H54 (cell line): ENCODE measurements around the gene HNRNPU.
A peak's percentile ranks its signal among the peaks of the same experiment; 100 is the strongest.

Source experiments
- DNase-seq: peaks from one replicate; pipeline ENCODE4 v3.0.0; 2011; ENCODE audit warnings: low spot score, mixed read lengths; ENCODE audit not compliant: insufficient read length
- FAIRE-seq: peaks from 3 replicates; lab custom pipeline; 2011; peaks lifted over from hg19 to GRCh38; lab: Jason Lieb, UNC
- POLR2A ChIP-seq: IDR thresholded peaks from 2 replicates; pipeline ENCODE4 v1.6.1; 2011; ENCODE audit warnings: low read depth, mild to moderate bottlenecking, low read length

The HNRNPU gene

DNA sequence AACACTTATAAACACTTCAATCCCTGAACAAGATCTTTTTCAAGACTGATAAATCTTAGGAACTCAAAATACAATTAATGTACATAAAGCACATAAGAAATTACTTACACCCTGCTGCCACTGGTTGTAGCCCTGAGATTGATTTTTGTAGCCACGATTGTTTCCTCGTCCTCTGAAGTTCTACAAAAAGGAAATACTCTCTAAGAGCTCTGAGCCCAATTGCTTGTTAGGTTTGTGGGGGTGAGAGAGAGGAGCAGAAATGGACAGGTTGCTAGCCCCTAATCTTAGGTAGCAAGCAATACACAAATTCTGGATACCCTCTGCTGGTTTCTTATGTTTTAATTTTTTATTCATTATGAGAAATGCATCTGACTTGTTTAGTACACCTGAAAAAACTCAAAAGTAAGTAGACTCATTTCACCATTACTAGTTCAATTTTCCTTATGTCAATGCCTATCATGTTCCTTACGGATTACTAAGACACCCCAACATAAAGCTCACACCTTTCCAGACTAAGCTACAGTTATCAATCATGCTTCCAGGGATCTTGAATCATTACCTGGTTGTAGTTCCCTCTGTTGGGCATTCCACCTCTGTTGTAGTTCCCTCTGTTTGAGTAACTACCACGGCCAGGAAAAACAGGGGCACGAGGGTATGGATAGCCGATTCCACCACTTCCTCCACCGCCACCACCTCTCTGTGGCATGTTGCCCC is 9.3 kb downstream of the HNRNPU start:
- TF ChIP-seq POLR2A = no peak
- FAIRE-seq = no peak

DNA sequence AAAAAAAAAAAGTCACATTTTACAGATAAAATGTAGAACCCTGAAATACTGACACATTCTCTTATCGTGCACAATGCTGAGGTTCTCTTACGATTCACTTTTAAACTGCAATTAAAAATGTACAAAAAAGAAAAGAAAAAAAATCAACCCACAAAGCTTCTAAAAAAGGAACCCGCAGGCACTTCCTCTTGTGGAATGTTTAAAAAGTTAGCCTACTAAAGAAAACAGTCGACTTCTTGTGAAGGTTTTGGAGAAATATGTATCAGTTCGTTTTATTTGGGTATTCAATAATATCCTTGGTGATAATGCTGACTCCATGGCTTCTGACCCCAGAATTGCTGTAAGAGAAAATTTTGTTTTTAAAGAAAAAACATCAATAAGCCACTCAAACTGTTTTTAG is 10.2 kb downstream of the HNRNPU start:
- FAIRE-seq (no peak), DNase-seq (no peak)
- TF ChIP-seq POLR2A = no peak

More for the DNA sequence above, 9.3 kb downstream of the HNRNPU start:
- DNase-seq = no peak

DNA sequence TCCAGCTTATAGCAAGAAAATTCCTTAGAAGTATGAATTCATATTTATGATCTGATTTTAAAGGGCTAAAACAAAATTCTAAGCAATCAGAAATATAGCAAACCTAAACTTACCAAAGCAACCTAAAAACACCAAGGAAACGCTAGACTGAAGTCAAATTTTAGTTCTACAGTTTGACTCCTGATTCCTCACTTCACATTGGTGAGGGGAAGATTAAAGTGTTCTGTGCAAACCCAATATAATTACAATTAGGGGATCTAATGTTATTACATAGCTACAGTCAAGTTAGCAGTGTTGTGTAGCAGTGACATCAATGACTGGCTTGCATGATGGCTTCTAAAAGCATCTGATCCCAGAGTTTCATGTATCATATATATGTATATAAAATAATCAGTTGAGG is 11.6 kb downstream of the HNRNPU start:
- TF ChIP-seq POLR2A = no peak
- DNase-seq (no peak), FAIRE-seq (no peak)

DNA sequence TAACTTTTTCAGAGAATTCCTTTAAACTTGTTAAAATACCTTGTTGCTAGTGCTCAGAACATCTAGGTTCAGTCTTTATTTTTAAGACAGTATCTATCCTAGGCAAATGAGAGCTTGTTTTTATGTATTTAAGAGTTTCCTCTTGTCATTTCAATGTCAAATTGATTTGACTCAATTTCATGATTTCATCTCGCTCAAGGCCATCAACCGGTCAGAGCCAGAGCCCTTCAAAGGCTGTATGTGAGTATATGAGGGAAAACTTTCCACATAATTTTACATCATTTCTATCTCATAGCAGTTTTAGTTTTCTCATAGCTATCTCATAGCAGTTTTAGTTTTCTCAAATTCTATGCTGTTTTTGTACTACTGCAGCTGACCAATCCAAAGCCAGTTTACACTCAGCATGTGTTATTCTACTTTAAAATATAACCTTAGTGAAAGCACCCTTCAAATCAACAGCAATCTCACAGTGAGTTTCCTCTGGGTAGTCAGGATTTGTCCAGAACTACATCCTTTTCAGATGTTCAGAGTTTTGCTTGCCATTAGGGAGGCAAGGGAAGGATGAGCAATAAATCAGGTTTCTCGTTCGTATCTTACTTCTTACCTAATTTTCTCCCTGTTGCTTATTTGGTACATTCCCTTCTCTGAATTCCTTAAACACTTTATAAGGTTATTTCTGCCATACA is 12.7 kb downstream of the HNRNPU start:
- no peak for DNase-seq
- no peak for FAIRE-seq
- TF ChIP-seq POLR2A = no peak

DNA sequence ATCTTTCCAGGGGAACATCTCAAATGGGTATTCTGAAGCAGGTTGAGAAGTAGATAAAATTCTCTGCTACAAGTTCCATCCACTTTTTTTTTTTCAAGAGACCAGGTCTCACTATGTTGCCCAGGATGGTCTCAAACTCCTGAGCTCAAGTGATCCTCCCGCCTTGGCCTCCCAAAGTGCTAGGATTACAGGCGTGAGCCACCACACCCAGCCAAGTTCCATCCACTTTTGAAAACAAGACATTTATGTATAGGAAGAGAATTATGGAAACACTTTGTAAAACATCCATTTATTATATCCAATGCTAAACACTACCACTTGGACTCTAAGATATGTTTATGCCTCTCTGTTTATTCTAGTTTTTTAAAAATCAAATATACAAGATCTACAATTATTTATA is 13.4 kb downstream of the HNRNPU start:
- FAIRE-seq = no peak
- DNase-seq = no peak
- no peak for TF ChIP-seq POLR2A

DNA sequence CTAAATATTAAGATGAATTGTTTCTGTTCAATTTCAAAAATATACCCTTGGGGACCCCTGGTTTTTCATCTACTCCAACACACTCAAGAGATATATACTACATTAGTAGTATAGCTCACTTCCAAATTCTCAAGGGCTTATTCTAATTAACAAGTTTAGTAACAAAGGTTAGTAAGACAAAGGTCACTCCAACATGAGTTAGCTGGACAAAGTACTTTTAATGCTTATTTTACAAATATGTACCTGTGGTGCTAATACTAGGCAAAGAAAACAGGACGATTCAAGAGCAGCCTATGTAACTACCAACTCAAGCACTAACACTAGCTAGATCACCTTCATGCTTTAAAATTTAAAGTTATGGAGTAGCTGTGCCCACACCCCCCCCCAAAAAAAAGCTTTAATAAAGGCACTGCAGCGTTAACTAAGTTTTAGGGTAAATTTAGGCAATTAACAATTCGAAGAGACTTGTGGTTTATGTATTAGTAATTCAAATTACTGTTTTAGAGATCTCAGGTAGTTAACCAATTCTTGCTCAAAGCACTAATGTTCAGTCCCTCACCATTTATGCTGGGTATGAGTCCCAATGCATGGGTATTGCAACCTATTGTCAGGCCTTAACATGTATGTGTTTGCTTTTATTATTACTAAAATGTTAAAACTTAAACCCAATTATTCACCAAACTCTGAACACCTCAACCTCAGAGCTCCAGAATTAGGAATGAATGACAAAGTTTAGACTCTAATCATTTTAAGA is 14.1 kb downstream of the HNRNPU start:
- FAIRE-seq = no peak
- no peak for DNase-seq
- no peak for TF ChIP-seq POLR2A

DNA sequence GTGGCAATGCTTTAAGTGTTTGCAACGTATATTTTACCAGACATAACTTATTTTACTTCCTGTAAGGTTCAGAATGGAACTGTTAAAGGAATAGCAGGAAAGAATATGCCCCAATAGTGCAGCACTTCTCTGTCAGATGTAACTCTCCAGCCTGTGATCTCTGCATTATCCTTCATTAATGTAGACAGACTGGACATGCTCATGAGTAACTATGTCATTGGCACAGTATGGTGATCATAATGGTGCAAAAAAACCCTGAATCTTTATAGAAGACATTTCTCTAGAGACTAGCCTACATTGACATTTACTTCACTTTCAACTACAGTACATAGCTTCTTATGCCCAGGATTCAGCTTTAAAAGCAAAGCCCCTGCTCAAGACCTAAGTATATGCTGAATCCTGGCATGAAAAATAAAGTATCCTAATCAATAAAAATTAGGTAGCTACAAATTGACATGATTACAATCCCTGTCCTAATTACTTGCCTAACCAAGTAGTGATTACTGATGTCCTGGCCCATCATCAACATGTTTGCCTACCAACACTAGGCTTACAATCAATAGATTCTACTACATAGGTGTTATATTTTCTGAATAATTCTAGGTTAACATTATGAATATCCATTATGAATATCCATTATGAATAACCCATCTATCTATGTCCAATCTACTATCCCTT is 15.0 kb downstream of the HNRNPU start:
- FAIRE-seq (peak; percentile 38), DNase-seq (no peak)
- no peak for TF ChIP-seq POLR2A

DNA sequence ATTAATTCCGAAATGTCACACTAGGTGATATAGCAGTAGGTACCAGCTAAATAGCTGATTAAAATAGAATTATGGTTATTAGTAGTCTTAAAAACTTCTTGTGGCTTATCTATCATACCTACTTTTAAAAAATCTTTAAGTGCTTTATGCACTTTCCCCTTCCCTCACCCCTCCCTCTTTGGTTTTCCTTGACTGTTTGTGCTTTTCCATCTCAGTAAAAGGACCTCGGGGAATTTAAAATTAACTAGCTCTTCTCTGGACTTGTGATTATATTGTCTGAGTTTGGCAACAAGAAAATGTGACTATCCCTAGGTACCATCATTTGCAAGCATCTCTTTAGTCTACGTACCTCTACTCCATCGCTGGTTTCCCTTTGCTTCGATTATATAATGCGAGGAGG is 17.7 kb downstream of the HNRNPU start:
- no peak for FAIRE-seq
- no peak for DNase-seq

DNA sequence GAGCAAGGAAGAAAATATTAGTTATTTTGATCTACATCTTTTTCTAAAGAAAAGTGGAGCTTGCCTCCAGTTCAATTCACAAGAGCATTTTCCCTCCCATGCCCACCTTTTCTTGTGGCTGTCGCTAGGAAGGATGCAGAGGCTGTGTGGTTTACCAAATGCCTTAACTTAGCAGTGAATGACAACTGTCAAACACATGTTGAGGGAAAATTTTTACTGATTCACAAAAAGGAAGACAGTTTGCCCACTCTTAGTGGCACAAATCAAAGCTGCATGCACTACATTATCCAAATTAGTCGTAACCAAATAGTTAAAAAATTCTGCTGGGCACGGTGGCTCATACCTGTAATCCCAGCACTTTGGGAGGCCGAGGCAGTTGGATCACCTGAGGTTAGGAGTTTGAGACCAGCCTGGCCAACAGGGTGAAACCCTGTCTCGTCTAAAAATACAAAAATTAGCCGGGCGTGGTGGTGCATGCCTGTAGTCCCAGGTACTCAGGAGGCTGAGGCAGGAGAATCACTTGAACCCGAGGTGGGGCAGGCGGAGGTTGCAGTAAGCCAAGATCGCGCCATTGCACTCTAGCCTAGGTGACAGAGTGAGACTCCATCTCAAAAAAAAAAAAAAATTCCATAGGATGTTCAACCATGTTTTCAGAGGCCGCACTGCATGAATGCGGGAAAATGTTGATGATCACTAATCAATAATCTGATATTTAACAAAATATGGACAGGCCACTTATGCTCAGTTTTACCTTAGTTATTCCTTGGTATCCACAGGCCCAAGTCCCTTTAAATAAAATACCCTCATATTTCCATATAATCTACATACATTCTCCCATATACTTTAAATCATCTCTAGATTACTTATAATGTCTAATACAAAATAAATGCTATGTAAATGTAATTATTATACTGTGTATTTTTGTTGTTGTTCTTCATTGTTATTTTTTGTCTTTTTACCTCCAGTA is 19.9 kb downstream of the HNRNPU start:
- no peak for FAIRE-seq
- TF ChIP-seq POLR2A = no peak
- no peak for DNase-seq

More for the DNA sequence above, 17.7 kb downstream of the HNRNPU start:
- no peak for TF ChIP-seq POLR2A

DNA sequence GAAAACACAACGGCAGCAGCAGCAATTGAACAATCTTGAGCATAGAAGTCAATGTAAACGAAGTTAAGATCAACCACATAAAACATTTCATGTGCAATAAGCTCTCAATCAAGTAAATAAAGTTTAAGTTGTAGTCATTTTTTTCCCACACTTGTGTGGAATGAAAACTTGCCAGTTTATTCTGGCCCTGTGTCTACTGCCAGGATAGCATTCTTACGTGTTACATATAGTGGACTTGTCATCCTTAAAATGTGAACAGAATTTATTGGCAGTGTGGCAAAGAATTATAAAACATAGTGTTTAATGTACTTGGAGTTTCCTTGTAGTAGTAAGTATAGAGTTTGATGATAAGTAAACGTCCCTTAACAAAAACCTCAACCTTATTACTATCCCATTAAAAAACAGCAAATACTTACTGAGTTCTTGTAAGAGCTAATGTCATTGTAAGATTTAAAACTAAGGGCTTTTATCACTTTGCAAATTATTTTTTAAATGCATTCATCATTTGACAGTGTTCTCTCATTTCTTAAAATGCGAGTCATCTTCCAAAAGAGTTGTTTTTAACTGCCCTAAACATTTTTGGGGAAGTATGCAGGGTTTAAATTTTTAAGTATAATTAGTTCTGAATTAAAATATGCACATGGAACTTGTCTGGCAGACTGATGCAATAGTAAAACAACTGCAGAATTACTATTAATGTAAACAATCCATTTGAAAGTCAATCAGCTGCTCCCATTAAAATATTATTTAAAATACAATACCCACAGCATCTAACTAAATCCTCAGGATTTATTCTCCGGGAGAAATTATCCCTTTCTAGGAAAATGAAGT is 21.0 kb downstream of the HNRNPU start:
- DNase-seq (no peak), FAIRE-seq (peak; percentile 11)
- TF ChIP-seq POLR2A = no peak

DNA sequence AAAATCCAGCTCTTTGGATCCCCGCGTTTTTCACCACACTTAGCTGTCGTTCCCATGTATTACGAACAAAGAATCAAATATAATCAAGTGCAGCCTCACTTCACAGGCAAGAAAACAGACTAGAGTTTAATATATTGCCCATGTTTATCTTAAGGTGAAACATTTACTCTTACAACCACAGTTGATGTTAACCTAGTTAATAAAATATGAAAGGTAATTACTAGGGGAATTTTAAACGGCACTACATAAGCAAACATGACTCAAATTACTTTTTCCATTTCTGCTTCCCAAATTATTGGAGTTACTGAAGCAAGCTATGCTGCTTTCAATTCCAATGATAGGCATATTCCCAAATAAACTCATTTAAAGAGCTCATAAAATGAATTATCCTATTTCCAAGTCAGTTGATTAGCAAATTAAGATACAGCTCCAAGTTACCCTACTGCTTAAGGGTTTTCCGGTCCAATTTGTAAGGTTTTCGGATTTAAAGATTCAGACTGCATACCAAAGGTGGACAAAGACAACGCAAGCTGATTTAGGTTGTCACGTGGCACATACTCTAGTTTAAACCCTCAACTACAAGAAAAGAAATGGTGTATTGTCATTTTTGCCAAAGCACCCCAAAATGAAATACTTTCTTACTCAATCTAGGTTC is 22.9 kb downstream of the HNRNPU start:
- no peak for DNase-seq
- no peak for FAIRE-seq
- no peak for TF ChIP-seq POLR2A
